ENCODE results near the gene LPP.
"Not testable (repeated sequence)": the region's sequence is repeated elsewhere in the genome, so short reads cannot be mapped to it uniquely, and the experiment has no call there.

The LPP gene

GRCh38 chr3:188442430-188442829, 288.5 kb downstream of the LPP start:
- no peak for TF ChIP-seq CTCF (IDR thresholded peaks at IDR 0.05; ENCODE audit: control insufficient read depth, insufficient read depth, low read depth, low read length, missing control alignments)
- no peak overlapping the region for H3K4me3 ChIP-seq (ENCODE audit: control insufficient read depth, low read depth, low read length)

GRCh38 chr3:188445175-188445574, 291.2 kb downstream of the LPP start:
- DNase-seq (ENCODE audit: low read depth); H3K4me3 ChIP-seq (ENCODE audit: control insufficient read depth, low read depth, low read length): not testable (repeated sequence)

More at GRCh38 chr3:188442430-188442829, 288.5 kb downstream of the LPP start:
- DNase-seq (ENCODE audit: low read depth): no peak

- TF ChIP-seq CTCF (IDR thresholded peaks at IDR 0.05; ENCODE audit: control insufficient read depth, insufficient read depth, low read depth, low read length, missing control alignments): no peak
- DNase-seq (ENCODE audit: low read depth): no peak
- H3K4me3 ChIP-seq (ENCODE audit: control insufficient read depth, low read depth, low read length): no peak overlapping the region
Observed at GRCh38 chr3:188446014-188446413, 292.1 kb downstream of the LPP start.

GRCh38 chr3:188446766-188447165, 292.8 kb downstream of the LPP start:
- no peak for TF ChIP-seq CTCF (IDR thresholded peaks at IDR 0.05; ENCODE audit: control insufficient read depth, insufficient read depth, low read depth, low read length, missing control alignments)
- no peak overlapping the region for H3K4me3 ChIP-seq (ENCODE audit: control insufficient read depth, low read depth, low read length)
- DNase-seq (ENCODE audit: low read depth): no peak

GRCh38 chr3:188448813-188449212, 294.9 kb downstream of the LPP start:
- TF ChIP-seq CTCF (IDR thresholded peaks at IDR 0.05; ENCODE audit: control insufficient read depth, insufficient read depth, low read depth, low read length, missing control alignments): no peak
- DNase-seq (ENCODE audit: low read depth): no peak
- H3K4me3 ChIP-seq (ENCODE audit: control insufficient read depth, low read depth, low read length): no peak overlapping the region

GRCh38 chr3:188449421-188449820, 295.5 kb downstream of the LPP start:
- TF ChIP-seq CTCF (IDR thresholded peaks at IDR 0.05; ENCODE audit: control insufficient read depth, insufficient read depth, low read depth, low read length, missing control alignments): no peak
- DNase-seq (ENCODE audit: low read depth): no peak
- no peak overlapping the region for H3K4me3 ChIP-seq (ENCODE audit: control insufficient read depth, low read depth, low read length)

- no peak for TF ChIP-seq CTCF (IDR thresholded peaks at IDR 0.05; ENCODE audit: control insufficient read depth, insufficient read depth, low read depth, low read length, missing control alignments)
- H3K4me3 ChIP-seq (ENCODE audit: control insufficient read depth, low read depth, low read length): no peak overlapping the region
- DNase-seq (ENCODE audit: low read depth): no peak
Observed at GRCh38 chr3:188452158-188452772, 298.3 kb downstream of the LPP start.

All from AG09309 (cell line).